Left colon (tissue), 2 donors: Measurements from ENCODE around the gene PDE4B. TPM values are rescaled to one million over a fixed set of nuclear protein-coding genes. Genes with fewer than 3 reads are reported as not detected.

Source experiments
- ATAC-seq: fragments of 200-7000 bp; cut with Tn5 transposase; one replicate; pipeline ENCODE4 v1.9.1; 2020; ENCODE audit warnings: mild to moderate bottlenecking, moderate library complexity
- DNase-seq, 2 donors: peaks; one replicate each; pipeline ENCODE4 v3.0.0-alpha.2; 2020
- intact Hi-C, 2 donors: fragments of 100-400 bp; cut with DNase I in 1 of 2; cut with micrococcal nuclease in 1 of 2; formaldehyde crosslinking; loops; one replicate each; pipeline versions ENCODE4 v1.11.2 to v1.14.0; 2022; cut with DNase I, micrococcal nuclease
- total RNA-seq, 2 donors: library from RNA; stranded (reverse); fragmentation: NEBNext Ultra II Directional; extraction: Animal tissue kit (Norgen Biotek cat#: 25700); gene quantifications; one replicate each; pipeline ENCODE4 v1.2.1, GENCODE V29; 2021
- donor health status: DM: no; HTN: no; CAD: no.
- donor health status: DM: yes; HTN: yes; CAD: no.

The PDE4B gene
- total RNA-seq, 2 donors from 2014 or later: 4.2 to 4.4 TPM

DNA sequence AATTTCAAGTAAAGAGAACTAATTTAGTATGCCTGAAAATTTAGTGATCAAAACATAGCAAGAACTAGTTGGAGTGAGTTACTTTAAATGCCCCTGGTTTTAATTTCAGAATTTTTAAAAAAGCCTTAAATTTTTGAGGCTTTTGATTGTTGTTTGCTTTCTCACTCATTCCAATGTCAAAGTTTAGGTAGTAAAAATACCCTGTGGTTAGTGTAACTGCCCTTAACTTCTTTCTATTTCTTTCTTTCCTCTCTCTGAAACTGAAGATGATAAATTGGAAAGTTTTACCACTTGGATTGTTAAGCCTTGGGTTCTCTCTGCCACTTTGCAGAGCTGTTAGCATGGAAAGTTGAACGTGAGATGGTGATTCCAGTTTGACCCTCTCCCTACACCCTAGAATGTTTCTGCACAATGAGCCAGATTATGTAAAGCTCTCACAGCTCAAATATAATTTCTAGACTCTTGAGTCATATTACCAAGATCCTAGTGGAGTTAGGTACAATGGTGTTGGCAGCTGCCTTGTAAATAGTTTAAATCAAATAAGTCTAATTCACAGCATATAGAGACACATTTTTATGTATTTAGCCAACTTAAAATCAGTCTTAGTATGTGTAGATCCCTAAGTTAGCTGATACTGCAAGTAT, 548.9 kb downstream of the PDE4B start:
- intact Hi-C loops: no loop called here
- no peak for ATAC-seq

GRCh38 chr1:66342707-66343106, 550.0 kb downstream of the PDE4B start:
- ATAC-seq: no peak
- no peak for DNase-seq
- intact Hi-C loops: no loop called here

More for the DNA sequence above, 548.9 kb downstream of the PDE4B start:
- DNase-seq: no peak

- DNase-seq (no peak), ATAC-seq (no peak)
- intact Hi-C loops: no loop called here
Observed at GRCh38 chr1:66343569-66344325, 551.1 kb downstream of the PDE4B start.

GRCh38 chr1:66346057-66346795, 553.5 kb downstream of the PDE4B start:
- ATAC-seq: no peak

GRCh38 chr1:66346873-66347272, 554.2 kb downstream of the PDE4B start:
- intact Hi-C loops: no loop called here
- DNase-seq (no peak), ATAC-seq (no peak)

More at GRCh38 chr1:66346057-66346795, 553.5 kb downstream of the PDE4B start:
- intact Hi-C loops: no loop called here
- DNase-seq: no peak

DNA sequence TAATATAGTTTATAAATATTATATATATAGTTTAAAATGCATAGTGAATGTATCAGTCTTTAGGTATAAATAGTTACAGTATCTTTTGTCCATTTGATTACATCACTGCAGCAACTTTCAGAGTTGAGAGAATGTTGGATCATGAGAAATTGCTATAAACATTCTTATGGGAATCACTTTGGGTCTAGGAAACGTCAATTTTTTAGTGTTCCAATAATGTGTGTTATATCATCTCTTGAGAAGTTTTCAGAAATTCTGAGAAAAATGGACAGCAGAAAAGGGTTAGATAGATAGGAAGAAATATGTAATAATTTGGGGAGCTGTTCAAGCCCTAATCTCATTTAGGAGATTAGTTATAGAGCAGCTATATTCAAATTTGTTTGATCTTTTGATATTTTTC, 556.1 kb downstream of the PDE4B start:
- intact Hi-C loops: no loop called here
- DNase-seq: no peak
- ATAC-seq: no peak

GRCh38 chr1:66349242-66349641, 556.5 kb downstream of the PDE4B start:
- no peak for ATAC-seq
- intact Hi-C loops: no loop called here
- no peak for DNase-seq

- DNase-seq (peak; percentile 47 to 54), ATAC-seq (peak; percentile 60)
- intact Hi-C loops: no loop called here
Observed at GRCh38 chr1:66350001-66350547, 557.4 kb downstream of the PDE4B start.

- intact Hi-C loops: no loop called here
Observed at GRCh38 chr1:66351478-66351877, 558.8 kb downstream of the PDE4B start.

DNA sequence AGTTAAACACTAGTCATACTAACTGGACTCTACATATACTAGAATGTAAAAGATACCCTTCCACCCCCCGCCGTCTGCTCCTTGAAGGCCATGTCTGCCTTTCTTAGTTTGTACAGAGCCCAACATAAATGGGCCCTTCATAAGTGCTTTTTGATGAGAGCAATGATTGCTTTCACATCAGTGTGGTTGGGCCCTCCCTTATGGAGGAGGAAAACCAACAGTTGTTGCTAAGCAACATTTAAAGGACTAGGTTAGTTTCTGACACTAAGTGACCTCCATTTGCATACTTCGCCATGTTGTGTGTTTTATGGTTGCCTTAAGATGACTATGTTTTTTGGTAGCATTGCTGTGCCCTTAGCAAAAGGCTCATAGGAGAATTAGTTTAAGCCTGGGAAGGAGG, 559.2 kb downstream of the PDE4B start:
- ATAC-seq: peak; percentile 42
- DNase-seq: no peak
- intact Hi-C loops: no loop called here

More at GRCh38 chr1:66351478-66351877, 558.8 kb downstream of the PDE4B start:
- no peak for DNase-seq
- ATAC-seq: no peak

- ATAC-seq: no peak
- no peak for DNase-seq
- intact Hi-C loops: no loop called here
Observed at GRCh38 chr1:66352792-66353191, 560.1 kb downstream of the PDE4B start.

- intact Hi-C loops: no loop called here
- ATAC-seq: no peak
- DNase-seq: no peak
Observed at GRCh38 chr1:66353257-66353656, 560.6 kb downstream of the PDE4B start.

GRCh38 chr1:66354311-66355201, 561.9 kb downstream of the PDE4B start:
- intact Hi-C loops: no loop called here
- DNase-seq (no peak), ATAC-seq (no peak)

DNA sequence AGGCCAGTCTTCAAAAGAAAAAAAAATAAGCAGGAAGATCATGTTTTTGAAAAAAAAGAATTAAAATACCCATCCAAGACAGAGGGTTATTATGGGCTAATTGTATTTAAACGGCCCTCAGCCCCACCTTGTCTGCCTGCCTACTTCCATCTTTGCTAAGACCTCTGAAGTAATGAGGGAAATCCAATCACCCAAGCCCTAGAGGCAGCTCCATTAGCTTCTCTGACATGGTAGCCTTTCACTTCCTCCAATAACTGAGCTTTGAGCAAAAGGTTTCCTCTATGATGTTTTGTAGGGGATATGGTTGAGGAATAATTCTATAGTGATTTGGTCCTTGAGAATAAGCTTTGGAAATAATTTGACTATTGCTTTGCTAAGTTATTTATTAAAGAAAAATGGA, 563.1 kb downstream of the PDE4B start:
- no peak for DNase-seq
- ATAC-seq: no peak
- intact Hi-C loops: no loop called here

DNA sequence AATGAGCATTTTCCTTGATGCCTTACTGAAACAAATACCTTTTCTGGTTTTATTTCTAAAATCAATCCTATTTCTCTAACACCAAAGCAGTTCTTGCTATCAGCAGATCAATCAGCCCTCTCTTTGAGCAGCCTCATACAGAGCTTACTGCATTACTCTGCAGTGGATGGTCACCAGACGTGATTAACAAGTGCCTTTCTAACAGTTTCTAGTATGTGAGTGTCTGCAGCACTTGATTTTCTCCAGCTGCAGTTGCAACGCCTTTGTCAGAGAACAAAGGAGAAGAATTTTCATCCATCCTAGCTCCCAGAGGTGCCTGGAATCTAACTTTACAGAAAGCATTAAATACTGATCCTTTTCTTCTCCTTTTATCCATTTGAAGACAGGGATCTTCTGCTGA, 563.9 kb downstream of the PDE4B start:
- no peak for ATAC-seq
- no peak for DNase-seq
- intact Hi-C loops: no loop called here

DNA sequence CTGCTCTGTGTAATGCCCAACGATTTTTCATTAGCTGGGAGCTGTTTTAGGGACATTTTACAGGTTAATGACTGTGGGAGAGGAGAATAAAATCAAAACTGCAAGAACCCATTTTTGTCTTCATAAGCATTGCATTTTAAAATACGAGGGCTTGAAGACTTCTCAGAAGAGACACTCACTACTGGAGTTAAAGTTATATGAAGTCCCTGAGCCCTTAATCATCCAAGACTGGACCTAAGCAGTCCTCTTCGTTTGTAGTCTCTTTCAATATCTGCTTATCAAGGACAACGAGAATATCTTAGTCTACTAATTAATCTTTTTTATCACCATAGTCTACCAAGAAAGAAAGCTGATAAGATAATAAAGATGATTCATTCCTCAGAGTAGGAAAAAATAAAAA, 564.3 kb downstream of the PDE4B start:
- ATAC-seq: no peak
- DNase-seq: no peak
- intact Hi-C loops: no loop called here

GRCh38 chr1:66357478-66358197, 564.9 kb downstream of the PDE4B start:
- ATAC-seq: no peak

GRCh38 chr1:66359269-66359668, 566.6 kb downstream of the PDE4B start:
- ATAC-seq (no peak), DNase-seq (no peak)
- intact Hi-C loops: no loop called here

More at GRCh38 chr1:66357478-66358197, 564.9 kb downstream of the PDE4B start:
- intact Hi-C loops: no loop called here
- no peak for DNase-seq
